Activated CD4-positive, alpha-beta T cell treated with anti-CD3 and anti-CD28 coated beads for 24 hours (primary cell): ENCODE data around the gene TAF1B.

Experiments
- DNase-seq, 2 donors: peaks; one replicate each; pipeline ENCODE4 v3.0.0-alpha.2; 2020; ENCODE audit warnings: low read depth in 2 of 2

TAF1B gene

DNA sequence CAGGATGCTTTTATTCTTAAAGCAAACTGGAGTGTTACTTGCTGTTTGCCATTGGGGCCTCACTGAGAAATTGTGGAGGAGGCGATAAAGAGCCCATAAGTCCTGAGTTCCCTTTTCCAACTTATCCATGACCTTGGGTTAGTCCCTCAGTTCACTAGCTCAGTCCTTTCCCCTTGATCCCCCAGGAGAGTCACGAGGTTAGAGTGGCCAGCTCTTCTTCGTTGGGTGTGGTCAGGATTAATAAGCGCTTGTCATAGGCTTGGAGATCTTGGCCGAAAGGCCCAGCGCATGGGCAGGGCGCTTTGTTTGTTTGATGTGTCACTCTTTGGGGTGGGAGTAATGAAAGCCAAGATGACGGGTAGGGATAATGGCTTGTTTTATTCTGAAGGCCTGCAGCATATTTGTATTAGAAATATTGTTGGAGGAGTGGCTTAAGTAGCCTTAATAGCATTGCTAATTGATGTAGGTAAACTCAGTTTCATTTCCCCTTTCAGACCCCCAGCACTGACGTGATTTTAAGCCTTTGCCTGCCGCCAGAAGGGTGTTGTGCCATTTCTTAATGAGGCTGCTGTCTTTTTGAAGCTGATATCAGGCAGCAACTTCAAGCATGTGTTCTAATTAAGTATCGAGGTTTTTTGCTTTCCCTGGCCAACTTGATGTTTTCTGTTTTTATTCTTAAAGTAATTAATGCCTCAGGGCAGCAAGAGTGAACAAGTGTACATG, 123.9 kb downstream of the TAF1B start:
- no peak for DNase-seq

DNA sequence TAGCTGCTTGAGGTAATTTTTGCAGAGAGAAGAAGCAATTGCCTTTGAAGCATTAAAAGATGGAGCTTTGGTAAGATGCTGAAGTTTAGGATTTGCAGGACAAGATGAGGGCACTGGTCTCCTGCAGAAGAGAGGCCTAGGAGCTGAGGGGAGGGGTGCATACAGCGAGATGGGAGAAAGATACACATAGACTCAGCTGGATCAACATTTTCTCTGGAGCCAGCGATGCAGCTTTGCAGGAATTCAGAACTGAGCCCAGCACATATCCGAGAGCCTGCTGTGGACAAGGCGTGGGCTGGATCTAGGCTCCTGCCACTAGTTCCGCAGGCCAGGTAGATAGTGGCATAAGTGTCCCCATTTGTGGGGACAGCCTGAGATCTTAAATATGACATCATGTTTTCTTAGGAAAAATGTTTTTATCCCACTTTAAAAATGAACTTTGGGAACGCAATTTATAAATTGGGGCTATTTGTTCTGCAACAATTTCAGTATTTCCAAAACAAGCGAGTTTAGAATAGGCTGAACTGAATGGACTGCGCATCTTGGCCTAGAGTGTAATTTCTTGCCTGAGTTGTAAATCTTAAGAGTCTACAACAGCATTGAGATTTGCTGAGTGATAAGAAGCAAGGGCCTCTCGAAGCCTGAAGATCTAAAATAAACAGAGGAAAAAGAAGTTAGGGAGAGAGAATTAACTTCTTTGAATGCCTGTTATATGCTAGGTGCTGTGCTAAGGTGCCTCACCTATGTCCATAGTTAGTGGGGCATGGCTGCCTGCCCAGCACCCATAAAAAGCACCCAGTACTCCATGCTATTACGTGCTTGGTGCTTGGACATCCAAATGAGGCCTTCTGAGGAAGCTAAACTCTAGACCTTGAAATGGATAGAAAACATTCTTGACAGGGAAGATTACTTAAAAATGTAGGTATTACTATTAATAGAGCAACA, 125.6 kb downstream of the TAF1B start:
- no peak for DNase-seq

DNA sequence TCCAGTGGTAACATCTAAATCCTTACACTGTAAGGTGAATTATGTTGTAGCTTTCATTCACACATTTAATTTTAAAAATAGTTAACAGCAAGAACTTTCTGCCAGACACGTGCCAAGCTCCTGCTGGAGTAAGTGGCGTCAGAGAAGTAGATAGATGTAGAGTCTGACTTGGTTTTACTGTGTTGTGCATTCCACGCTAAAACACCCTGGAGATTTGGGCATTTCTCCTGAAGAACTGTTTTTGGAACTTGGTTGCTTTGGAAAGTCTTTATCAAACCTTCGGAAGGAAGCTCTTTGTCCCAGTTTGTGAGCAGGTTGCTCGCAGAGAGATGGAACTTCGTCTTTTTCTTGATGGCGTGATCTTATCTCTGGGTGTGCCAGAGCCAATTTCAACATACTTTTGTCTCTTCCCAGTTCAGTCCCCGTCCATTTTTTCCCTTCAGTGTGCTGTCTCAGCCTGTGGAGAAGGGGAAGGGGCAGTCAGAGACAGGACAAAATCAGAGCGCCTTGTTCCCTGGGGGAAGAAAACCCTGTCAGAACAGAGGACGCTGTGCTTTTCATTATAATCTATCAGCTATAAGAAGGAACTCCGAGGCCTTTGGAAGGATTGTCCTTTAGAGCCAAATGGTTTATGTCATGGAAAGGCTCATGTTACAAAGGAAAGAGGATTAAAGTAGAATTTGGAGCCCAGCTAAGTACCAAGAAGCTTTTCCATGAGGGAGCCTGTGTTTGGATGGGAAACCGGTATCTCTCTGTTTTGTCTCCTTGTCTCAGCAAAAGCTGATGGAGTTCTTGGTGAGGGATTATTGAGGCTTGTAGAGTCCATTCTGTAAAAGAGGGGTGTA, 127.1 kb downstream of the TAF1B start:
- DNase-seq, result no peak

GRCh38 chr2:9971105-9971818, 128.0 kb downstream of the TAF1B start:
- no peak for DNase-seq

DNA sequence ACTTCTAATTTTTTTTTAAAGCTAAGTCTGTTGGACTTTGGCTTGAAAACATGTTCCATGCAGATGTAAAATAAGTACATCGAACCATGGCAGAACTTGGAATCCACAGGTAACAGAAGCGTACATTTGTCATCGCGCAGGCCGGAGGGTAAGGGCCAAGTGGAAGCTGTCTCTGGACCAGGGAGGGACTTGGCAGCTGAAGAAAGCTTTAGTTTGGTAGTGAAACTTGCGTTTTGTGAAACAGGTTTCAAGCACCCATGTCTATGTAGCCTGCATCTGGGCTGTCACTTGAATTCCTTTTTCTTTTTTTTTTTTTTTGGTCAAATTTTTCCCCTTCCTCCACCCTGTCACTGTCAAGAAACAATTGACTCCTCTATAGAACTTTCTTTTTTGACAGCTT, 128.6 kb downstream of the TAF1B start:
- no peak for DNase-seq

DNA sequence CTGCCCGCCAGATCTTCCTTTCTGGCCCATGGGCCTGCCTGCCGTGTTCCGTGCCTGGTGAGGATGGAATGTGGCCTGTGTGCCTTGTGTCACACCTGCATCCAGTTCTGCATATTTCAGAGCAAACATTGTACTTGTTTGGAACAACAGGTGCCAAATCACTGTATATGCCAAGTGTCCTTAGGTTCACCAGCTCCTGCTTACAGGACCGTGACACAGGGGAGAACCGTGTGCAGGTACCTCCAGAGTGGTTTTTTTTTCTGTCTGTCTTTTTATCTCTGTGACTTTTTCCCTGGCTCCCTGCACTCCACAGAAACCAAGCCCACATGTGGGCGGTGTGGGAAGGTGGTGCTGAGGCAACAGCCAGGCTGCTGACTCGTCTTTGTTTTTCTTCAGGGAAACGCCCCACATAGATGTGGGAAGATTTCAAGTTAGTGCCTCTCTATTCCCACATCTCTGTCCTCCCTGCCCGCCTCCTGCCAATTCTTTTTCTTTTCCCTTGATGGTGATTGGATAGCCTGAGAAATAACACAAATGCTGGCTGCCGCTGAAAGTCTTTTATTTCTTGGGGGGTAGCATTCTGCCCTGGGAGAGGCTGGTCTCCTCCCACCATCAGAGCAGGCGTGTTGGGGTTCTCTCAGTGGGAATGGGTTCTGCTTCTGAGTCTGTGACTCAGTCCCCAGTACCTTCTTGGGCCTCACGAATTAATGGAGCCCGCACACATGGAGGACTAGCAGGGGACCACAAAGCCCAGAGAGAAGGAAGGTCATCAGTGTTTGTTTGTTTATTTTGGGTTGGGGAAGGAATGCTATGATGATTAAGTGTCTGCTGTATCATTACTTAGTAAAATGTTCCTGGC, 129.6 kb downstream of the TAF1B start:
- DNase-seq, result no peak

GRCh38 chr2:9973690-9974089, 130.4 kb downstream of the TAF1B start:
- no peak for DNase-seq

DNA sequence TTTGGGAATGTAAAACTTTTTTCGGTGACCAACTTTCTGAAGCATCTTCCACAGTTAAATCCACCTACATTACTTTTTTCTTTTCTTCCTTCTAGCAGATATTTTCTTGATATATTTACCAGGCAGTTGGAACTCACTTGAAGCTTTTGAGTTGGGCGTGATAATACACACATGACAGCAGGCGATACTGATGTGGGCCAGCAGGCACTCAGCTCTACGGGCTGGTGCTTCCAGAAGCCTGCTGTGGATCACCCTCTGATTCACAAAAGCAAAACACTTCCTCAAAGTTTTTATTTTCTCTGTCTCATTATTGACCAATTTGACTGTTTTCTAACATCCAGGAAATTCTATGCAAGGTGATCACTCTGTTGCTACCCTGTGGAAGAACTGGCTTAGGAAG, 131.1 kb downstream of the TAF1B start:
- no peak for DNase-seq

- no peak for DNase-seq
These were observed 132.1 kb downstream of the TAF1B start for GRCh38 chr2:9975328-9975727.

GRCh38 chr2:9975805-9976447, 132.7 kb downstream of the TAF1B start:
- peak; percentile 6 to 11 for DNase-seq

- DNase-seq, result no peak
These were observed 136.7 kb downstream of the TAF1B start for GRCh38 chr2:9979977-9980376.

DNA sequence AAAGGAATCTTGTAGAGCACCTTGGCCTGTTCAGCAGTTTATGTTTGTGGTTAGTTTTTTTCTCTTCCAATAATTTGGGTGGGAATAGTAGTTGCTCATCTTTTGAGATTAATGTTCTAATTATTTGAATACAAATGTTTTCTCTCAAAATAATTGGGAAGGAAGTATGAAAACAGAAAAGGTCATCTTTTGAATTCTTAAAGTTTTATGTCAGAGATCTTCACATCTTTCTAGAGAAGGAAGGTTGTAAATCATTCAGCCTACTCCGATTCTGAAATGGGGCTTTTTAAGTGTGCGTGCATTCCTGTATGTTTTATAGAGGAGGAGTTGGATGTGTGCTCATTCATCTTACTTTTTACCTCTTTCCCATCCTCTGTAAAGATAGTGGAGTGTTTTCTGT, 137.2 kb downstream of the TAF1B start:
- DNase-seq, result no peak

DNA sequence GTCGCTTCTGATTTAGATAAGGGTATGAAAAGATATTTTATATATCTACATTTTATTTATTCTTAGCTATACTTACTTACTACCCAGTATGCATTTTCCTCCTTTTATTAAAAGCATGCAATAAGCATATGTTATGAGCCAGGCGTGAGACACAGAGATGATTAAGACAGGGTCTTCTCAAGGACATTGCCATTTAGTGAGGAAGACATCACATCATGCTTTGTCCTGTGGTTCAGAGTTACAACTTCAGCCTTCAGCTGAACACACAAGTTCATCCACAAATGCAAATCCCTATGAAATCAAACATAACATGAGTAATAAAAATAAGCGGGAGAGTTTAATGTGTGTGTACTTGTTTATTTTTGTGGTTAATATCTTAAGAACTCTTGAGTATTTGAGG, 138.4 kb downstream of the TAF1B start:
- DNase-seq, result no peak

GRCh38 chr2:9982248-9982647, 139.0 kb downstream of the TAF1B start:
- DNase-seq, result no peak

DNA sequence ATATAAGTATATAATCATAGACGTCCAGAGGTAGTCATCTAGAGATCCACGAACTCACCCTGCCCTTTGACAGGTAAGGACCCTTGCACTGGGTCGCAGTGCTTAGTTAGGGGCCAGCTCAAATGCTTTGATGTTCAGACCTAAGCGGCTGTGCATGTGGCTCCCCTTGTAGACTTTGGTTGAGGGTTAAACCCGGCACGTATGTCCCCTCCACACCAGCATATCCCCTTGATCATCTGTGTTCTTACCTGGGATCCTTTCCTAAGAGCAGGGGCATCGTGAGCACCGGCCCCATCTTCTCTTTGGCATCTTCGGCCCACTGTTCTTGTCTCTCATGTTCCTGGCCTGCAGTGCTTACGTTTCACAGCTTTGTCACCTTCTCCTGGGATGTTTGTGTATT, 139.6 kb downstream of the TAF1B start:
- DNase-seq, result no peak

DNA sequence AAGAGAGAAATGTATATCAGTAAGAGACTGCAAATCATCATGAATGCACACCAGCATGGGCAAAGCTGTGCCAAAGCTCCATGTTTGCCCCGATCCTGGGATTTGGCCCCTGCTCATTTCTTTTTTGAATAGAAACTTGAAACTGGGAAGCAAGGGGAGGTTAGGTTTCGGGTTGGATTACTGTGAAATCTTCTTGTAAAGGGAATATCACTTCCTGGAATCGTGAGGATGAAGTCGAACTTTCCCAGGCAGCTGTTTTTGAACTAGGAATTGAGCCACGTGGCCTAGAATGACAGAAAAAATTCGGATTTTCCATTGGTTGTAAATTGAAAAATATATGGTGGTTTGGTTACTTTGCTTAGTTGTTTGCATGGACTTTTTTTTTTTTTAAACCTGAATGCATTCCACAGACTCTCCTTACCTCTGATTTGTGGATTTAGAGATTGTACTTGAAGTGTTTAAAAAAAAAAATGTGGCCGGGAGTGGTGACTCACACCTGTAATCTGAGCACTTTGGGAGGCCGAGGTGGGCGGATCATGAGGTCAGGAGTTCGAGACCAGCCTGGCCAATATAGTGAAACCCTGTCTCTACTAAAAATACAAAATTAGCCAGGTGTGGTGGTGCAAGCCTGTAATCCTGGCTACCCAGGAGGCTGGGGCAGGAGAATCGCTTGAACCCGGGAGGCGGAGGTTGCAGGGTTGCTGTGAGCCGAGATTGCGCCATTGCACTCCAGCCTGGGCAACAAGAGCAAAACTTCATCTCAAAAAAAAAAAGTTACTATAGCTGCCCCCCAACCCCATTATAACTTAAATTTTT, 140.3 kb downstream of the TAF1B start:
- no peak for DNase-seq
